CD4-positive, alpha-beta T cell treated with Interleukin-17A for 1 hour (primary cell): ENCODE data around the gene IFNA8.
A peak's percentile ranks its signal among the peaks of the same experiment; 100 is the strongest.
"Not testable (repeated sequence)": the region's sequence is repeated elsewhere in the genome, so short reads cannot be mapped to it uniquely, and the experiment has no call there.

Experiments
- DNase-seq: peaks from one replicate; pipeline ENCODE4 v3.0.0-alpha.2; 2020

Gene IFNA8

GRCh38 chr9:21408817-21409216 is at the start of gene IFNA8:
Gene IFNA8 (plus strand): TSS chr9:21409117. CDS start chr9:21409177, 60 bp downstream.
- DNase-seq, result no peak

GRCh38 chr9:21362287-21362686 is 46.6 kb upstream of the IFNA8 start:
- no peak for DNase-seq

GRCh38 chr9:21367169-21367568 is 41.7 kb upstream of the IFNA8 start:
- DNase-seq, result not testable (repeated sequence)

GRCh38 chr9:21367957-21368356 is 41.0 kb upstream of the IFNA8 start, which contains the start of gene IFNA13:
Gene IFNA13 (minus strand): TSS chr9:21368057. CDS start chr9:21368010, 47 bp downstream.
- no peak for DNase-seq

- DNase-seq, result not testable (repeated sequence)
Measured at GRCh38 chr9:21371467-21371866, 37.5 kb upstream of the IFNA8 start.

GRCh38 chr9:21381448-21382339 is 27.2 kb upstream of the IFNA8 start:
- DNase-seq, result peak; percentile 37

GRCh38 chr9:21383627-21384026 is 25.3 kb upstream of the IFNA8 start:
- no peak for DNase-seq

GRCh38 chr9:21385131-21385670 is 23.7 kb upstream of the IFNA8 start, which contains the start of gene IFNA2:
Gene IFNA2 (minus strand): TSS chr9:21385398. CDS start chr9:21385329, 69 bp downstream.
- no peak for DNase-seq

GRCh38 chr9:21392270-21392669 is 16.6 kb upstream of the IFNA8 start:
- DNase-seq, result peak; percentile 14

- peak; percentile 61 for DNase-seq
Measured at GRCh38 chr9:21395778-21396717, 12.9 kb upstream of the IFNA8 start.

GRCh38 chr9:21398955-21399489 is 9.9 kb upstream of the IFNA8 start:
- DNase-seq, result no peak

GRCh38 chr9:21399956-21400355 is 9.0 kb upstream of the IFNA8 start:
- DNase-seq, result no peak

- DNase-seq, result no peak
Measured at GRCh38 chr9:21402386-21403251, 6.3 kb upstream of the IFNA8 start.

GRCh38 chr9:21404146-21404545 is 4.8 kb upstream of the IFNA8 start:
- no peak for DNase-seq

GRCh38 chr9:21412107-21412506 is 3.2 kb downstream of the IFNA8 start:
- no peak for DNase-seq

GRCh38 chr9:21413151-21413550 is 4.2 kb downstream of the IFNA8 start:
- DNase-seq, result no peak

GRCh38 chr9:21413624-21414023 is 4.7 kb downstream of the IFNA8 start:
- DNase-seq, result peak; percentile 11

GRCh38 chr9:21414220-21414940 is 5.5 kb downstream of the IFNA8 start:
- DNase-seq, result no peak

GRCh38 chr9:21415493-21416267 is 6.8 kb downstream of the IFNA8 start:
- DNase-seq, result no peak

GRCh38 chr9:21428235-21428634 is 19.3 kb downstream of the IFNA8 start:
- no peak for DNase-seq
